ENCODE measurements around the gene FAXC. TPM values are rescaled to one million over a fixed set of nuclear protein-coding genes. Genes with fewer than 3 reads are reported as not detected.

The FAXC gene
- total RNA-seq, 2 experiments from 2014 or later = not detected

GRCh38 chr6:99334526-99335127 is 14.8 kb downstream of the FAXC start:
- Histone ChIP-seq H3K27ac (ENCODE audit: low read depth in 1 of 2, low read length in 2 of 2) (no peak overlapping the region), H3K4me3 (ENCODE audit: low read length) (no peak overlapping the region), H3K27me3 (ENCODE audit: control insufficient read depth in 1 of 2, insufficient read depth in 2 of 2, low read length in 2 of 2) (peaks cover 2 to 32% of the 10 kb centered on the region in 2 experiments), H3K9me3 (ENCODE audit: control insufficient read depth in 1 of 2, insufficient read depth in 1 of 2, low read length in 2 of 2) (no peaks in the 10 kb centered on the region), H3K36me3 (ENCODE audit: insufficient read depth, low read length) (no peaks in the 10 kb centered on the region), H3K4me1 (ENCODE audit: insufficient read depth, low read length) (no peaks in the 10 kb centered on the region)
- ChIA-PET POLR2A (no interaction called here), CTCF (no interaction called here)
- Mint-ChIP-seq H3K9me3 (no peaks in the 10 kb centered on the region), H3K27ac (no peak overlapping the region), H3K36me3 (ENCODE audit: low read depth) (no peaks in the 10 kb centered on the region), H3K27me3 (peaks cover 34% of the 10 kb centered on the region), H3K4me3 (no peak overlapping the region), H3K4me1 (ENCODE audit: low read depth) (no peaks in the 10 kb centered on the region)
- intact Hi-C loops (cut with DNase I, micrococcal nuclease) = loop anchor here (5.0 to 10.0 kb wide), 4 partner anchors 93 to 1143 kb away; partner anchors contain the start of gene PNISR (in 1 of the 2)
- DNase-seq = peak in 3 of 14 experiments; percentile 17 to 25 (median 23)
- no peak for ATAC-seq (ENCODE audit: poor library complexity)
- TF ChIP-seq CTCF (IDR thresholded peaks at IDR 0.05) = peak; percentile 31

DNA sequence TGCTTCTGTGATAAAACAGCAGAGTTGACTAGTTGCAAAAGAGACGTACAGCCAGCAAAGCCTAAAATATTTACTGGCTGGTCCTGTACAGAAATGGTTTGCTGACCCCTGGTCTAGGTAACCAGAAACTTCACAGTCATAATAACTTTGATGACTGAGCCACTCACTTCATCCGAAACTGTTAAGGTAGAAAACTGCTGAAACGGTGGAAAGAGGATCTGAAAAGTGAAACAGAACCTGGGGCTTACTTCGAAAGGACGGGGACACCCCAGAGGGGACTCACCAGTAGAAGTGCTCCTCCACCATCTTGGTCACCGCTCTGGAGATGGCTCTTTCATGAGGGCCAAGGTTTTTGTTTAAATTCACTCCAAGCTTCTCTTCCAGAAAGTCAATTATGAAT is 16.4 kb downstream of the FAXC start:
- ATAC-seq (ENCODE audit: poor library complexity) (no peak), DNase-seq (no peak)
- H3K27me3 Mint-ChIP-seq = peaks cover 21% of the 10 kb centered on the region
- Histone ChIP-seq H3K27me3 (ENCODE audit: control insufficient read depth in 1 of 2, insufficient read depth in 2 of 2, low read length in 2 of 2) (peaks cover 2 to 20% of the 10 kb centered on the region in 2 experiments), H3K4me3 (ENCODE audit: low read length) (no peak overlapping the region), H3K36me3 (ENCODE audit: insufficient read depth, low read length) (no peaks in the 10 kb centered on the region), H3K27ac (ENCODE audit: low read depth in 1 of 2, low read length in 2 of 2) (no peak overlapping the region), H3K4me1 (ENCODE audit: insufficient read depth, low read length) (no peaks in the 10 kb centered on the region), H3K9me3 (ENCODE audit: control insufficient read depth in 1 of 2, insufficient read depth in 1 of 2, low read length in 2 of 2) (no peaks in the 10 kb centered on the region)
- H3K9me3 Mint-ChIP-seq = no peaks in the 10 kb centered on the region
- POLR2A ChIA-PET = no interaction called here
- no peaks in the 10 kb centered on the region for H3K4me1 Mint-ChIP-seq (ENCODE audit: low read depth)
- no peak for TF ChIP-seq CTCF (IDR thresholded peaks at IDR 0.05)
- no peak overlapping the region for H3K4me3 Mint-ChIP-seq
- CTCF ChIA-PET = no interaction called here
- intact Hi-C loops (cut with DNase I, micrococcal nuclease) = loop anchor here (5.0 to 10.0 kb wide), 4 partner anchors 94 to 1144 kb away; partner anchors contain the start of gene PNISR (in 1 of the 2)
- H3K27ac Mint-ChIP-seq = no peak overlapping the region
- H3K36me3 Mint-ChIP-seq (ENCODE audit: low read depth) = no peaks in the 10 kb centered on the region

- no peaks in the 10 kb centered on the region for H3K36me3 Mint-ChIP-seq (ENCODE audit: low read depth)
- DNase-seq (no peak), ATAC-seq (ENCODE audit: poor library complexity) (no peak)
- H3K27ac Mint-ChIP-seq = no peak overlapping the region
- no peaks in the 10 kb centered on the region for H3K9me3 ChIP-seq (ENCODE audit: control insufficient read depth in 1 of 2, insufficient read depth in 1 of 2, low read length in 2 of 2)
- H3K4me1 Mint-ChIP-seq (ENCODE audit: low read depth) = no peaks in the 10 kb centered on the region
- H3K27ac ChIP-seq (ENCODE audit: low read depth in 1 of 2, low read length in 2 of 2) = no peak overlapping the region
- intact Hi-C loops (cut with DNase I, micrococcal nuclease) = loop anchor here (5.0 to 10.0 kb wide), 4 partner anchors 96 to 1146 kb away; partner anchors contain the start of gene PNISR (in 1 of the 2)
- no peaks in the 10 kb centered on the region for H3K9me3 Mint-ChIP-seq
- H3K27me3 Mint-ChIP-seq = peaks cover 14% of the 10 kb centered on the region
- no peaks in the 10 kb centered on the region for H3K4me1 ChIP-seq (ENCODE audit: insufficient read depth, low read length)
- no peak for TF ChIP-seq CTCF (IDR thresholded peaks at IDR 0.05)
- H3K36me3 ChIP-seq (ENCODE audit: insufficient read depth, low read length) = no peaks in the 10 kb centered on the region
- peaks cover 2 to 10% of the 10 kb centered on the region in 2 experiments for H3K27me3 ChIP-seq (ENCODE audit: control insufficient read depth in 1 of 2, insufficient read depth in 2 of 2, low read length in 2 of 2)
- H3K4me3 ChIP-seq (ENCODE audit: low read length) = no peak overlapping the region
- H3K4me3 Mint-ChIP-seq = no peak overlapping the region
- ChIA-PET POLR2A (no interaction called here), CTCF (interaction anchor here (2.1 kb wide), 1 partner anchor 11 kb away, joined by 14 read pairs; no protein-coding TSS in a partner anchor)
Observed at GRCh38 chr6:99331531-99331930, 17.9 kb downstream of the FAXC start.
